ENCODE measurements around the gene TRAPPC3.

TRAPPC3 gene

GRCh38 chr1:36135330-36135667 lies 14.0 kb downstream of the TRAPPC3 start:
- H3K4me3 ChIP-seq (replicated peaks; ENCODE audit: low read depth, low read length) = no peak overlapping the region
- peaks cover 18% of the 10 kb centered on the region for H3K36me3 ChIP-seq (ENCODE audit: control insufficient read depth, insufficient read depth, low read length)
- no peak for DNase-seq (ENCODE audit: extremely low read depth, insufficient read length)
- TF ChIP-seq CTCF (IDR thresholded peaks at IDR 0.05; ENCODE audit: insufficient read depth, low read length, poor library complexity, severe bottlenecking) = no peak
- H3K27me3 ChIP-seq (replicated peaks; ENCODE audit: control insufficient read depth, insufficient read depth, low read length) = no peaks in the 10 kb centered on the region

GRCh38 chr1:36134505-36135329 lies 14.6 kb downstream of the TRAPPC3 start:
- Histone ChIP-seq H3K27me3 (replicated peaks; ENCODE audit: control insufficient read depth, insufficient read depth, low read length) (no peaks in the 10 kb centered on the region), H3K4me3 (replicated peaks; ENCODE audit: low read depth, low read length) (no peak overlapping the region), H3K36me3 (ENCODE audit: control insufficient read depth, insufficient read depth, low read length) (peaks cover 14% of the 10 kb centered on the region)
- peak; percentile 81 for TF ChIP-seq CTCF (IDR thresholded peaks at IDR 0.05; ENCODE audit: insufficient read depth, low read length, poor library complexity, severe bottlenecking)
- DNase-seq (ENCODE audit: extremely low read depth, insufficient read length) = no peak

DNA sequence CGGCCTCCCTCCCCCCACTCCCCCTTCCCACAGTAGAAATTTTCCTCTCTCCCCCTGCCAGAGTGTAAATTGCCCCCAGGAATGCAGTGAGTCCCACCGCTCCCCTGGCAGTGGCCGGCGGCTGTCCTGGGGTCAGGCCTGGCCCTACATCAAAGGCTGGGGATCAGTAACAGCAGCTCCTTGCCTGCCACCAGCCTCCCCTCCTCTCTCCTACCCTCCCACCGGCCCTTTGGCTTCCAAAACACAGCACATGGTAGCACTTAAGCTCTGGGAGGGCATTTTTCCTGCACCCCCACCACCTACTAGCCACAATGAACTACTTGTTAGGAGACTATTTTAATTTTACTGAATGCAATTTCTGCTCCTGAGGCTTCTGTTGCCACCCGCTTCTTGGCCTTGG lies 15.3 kb downstream of the TRAPPC3 start:
- no peak for DNase-seq (ENCODE audit: extremely low read depth, insufficient read length)
- TF ChIP-seq CTCF (IDR thresholded peaks at IDR 0.05; ENCODE audit: insufficient read depth, low read length, poor library complexity, severe bottlenecking) = no peak
- Histone ChIP-seq H3K36me3 (ENCODE audit: control insufficient read depth, insufficient read depth, low read length) (peaks cover 14% of the 10 kb centered on the region), H3K4me3 (replicated peaks; ENCODE audit: low read depth, low read length) (no peak overlapping the region), H3K27me3 (replicated peaks; ENCODE audit: control insufficient read depth, insufficient read depth, low read length) (no peaks in the 10 kb centered on the region)

DNA sequence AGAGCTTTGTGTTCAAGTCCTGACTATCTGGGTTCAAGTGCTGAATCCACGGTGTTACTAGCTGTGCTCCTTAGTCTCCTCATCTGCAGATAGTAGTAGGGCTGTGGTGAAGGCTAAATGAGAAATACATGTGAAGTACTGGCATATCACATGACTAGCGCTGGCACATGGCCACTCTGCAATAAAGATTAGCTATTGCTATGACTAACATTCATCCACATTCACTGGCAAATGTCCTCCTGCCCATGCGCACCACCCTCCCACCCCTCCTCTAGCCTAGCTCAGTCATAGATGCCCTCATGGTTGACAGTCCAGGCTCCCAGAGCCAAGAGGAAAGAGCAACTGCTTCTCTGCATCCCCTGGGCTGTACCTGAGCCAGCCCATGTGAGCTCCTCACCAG lies 15.8 kb downstream of the TRAPPC3 start:
- Histone ChIP-seq H3K36me3 (ENCODE audit: control insufficient read depth, insufficient read depth, low read length) (peaks cover 14% of the 10 kb centered on the region), H3K27me3 (replicated peaks; ENCODE audit: control insufficient read depth, insufficient read depth, low read length) (no peaks in the 10 kb centered on the region), H3K4me3 (replicated peaks; ENCODE audit: low read depth, low read length) (no peak overlapping the region)
- TF ChIP-seq CTCF (IDR thresholded peaks at IDR 0.05; ENCODE audit: insufficient read depth, low read length, poor library complexity, severe bottlenecking) = no peak
- no peak for DNase-seq (ENCODE audit: extremely low read depth, insufficient read length)

DNA sequence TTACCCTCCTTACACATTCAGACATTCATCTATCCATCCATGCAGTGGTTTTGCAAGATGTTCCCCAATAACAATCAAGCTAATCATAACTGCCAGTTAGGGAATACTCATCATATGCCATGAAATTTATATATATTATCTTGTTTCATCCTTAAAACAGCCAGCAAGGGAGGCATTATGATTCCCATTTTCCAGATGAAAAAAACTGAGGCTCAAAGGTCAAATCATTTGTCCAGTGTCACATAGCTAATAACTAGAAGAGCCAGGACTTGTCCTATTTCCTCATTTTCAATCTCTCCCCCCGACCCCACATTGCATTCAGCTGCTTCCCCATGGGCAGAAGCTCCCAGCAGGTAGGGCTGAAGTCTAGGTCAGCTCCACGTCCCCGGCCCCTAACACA lies 17.3 kb downstream of the TRAPPC3 start:
- no peak for TF ChIP-seq CTCF (IDR thresholded peaks at IDR 0.05; ENCODE audit: insufficient read depth, low read length, poor library complexity, severe bottlenecking)
- no peaks in the 10 kb centered on the region for H3K27me3 ChIP-seq (replicated peaks; ENCODE audit: control insufficient read depth, insufficient read depth, low read length)
- H3K36me3 ChIP-seq (ENCODE audit: control insufficient read depth, insufficient read depth, low read length) = peaks cover 6% of the 10 kb centered on the region
- H3K4me3 ChIP-seq (replicated peaks; ENCODE audit: low read depth, low read length) = no peak overlapping the region
- no peak for DNase-seq (ENCODE audit: extremely low read depth, insufficient read length)

DNA sequence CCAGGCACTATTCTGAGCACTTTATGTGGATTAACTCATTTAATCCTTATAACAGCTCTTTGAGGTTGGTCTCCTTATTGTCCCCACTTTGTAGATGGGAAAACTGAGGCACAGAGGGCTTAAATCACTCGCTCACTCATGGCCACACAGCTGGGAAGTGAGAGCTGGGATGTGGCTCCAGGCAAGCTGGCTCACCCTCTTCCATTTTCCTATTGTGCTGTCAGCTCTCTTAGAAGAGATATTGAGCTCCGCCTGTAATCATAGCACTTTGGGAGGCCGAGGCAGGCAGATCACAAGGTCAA lies 20.4 kb downstream of the TRAPPC3 start:
- no peak for TF ChIP-seq CTCF (IDR thresholded peaks at IDR 0.05; ENCODE audit: insufficient read depth, low read length, poor library complexity, severe bottlenecking)
- no peak for DNase-seq (ENCODE audit: extremely low read depth, insufficient read length)
- H3K27me3 ChIP-seq (replicated peaks; ENCODE audit: control insufficient read depth, insufficient read depth, low read length) = no peaks in the 10 kb centered on the region
- no peak overlapping the region for H3K4me3 ChIP-seq (replicated peaks; ENCODE audit: low read depth, low read length)
- no peaks in the 10 kb centered on the region for H3K36me3 ChIP-seq (ENCODE audit: control insufficient read depth, insufficient read depth, low read length)
